GM19035 (cell line): ENCODE measurements around the gene PKN1.

Source experiments
- ATAC-seq: cut with Tn5 transposase; IDR thresholded peaks from one replicate; pipeline ENCODE4 v1.9.1; 2021; ENCODE audit not compliant: unreplicated experiment

PKN1 gene

GRCh38 chr19:14406645-14407401 is 26.3 kb upstream of the PKN1 start:
- no peak for ATAC-seq

DNA sequence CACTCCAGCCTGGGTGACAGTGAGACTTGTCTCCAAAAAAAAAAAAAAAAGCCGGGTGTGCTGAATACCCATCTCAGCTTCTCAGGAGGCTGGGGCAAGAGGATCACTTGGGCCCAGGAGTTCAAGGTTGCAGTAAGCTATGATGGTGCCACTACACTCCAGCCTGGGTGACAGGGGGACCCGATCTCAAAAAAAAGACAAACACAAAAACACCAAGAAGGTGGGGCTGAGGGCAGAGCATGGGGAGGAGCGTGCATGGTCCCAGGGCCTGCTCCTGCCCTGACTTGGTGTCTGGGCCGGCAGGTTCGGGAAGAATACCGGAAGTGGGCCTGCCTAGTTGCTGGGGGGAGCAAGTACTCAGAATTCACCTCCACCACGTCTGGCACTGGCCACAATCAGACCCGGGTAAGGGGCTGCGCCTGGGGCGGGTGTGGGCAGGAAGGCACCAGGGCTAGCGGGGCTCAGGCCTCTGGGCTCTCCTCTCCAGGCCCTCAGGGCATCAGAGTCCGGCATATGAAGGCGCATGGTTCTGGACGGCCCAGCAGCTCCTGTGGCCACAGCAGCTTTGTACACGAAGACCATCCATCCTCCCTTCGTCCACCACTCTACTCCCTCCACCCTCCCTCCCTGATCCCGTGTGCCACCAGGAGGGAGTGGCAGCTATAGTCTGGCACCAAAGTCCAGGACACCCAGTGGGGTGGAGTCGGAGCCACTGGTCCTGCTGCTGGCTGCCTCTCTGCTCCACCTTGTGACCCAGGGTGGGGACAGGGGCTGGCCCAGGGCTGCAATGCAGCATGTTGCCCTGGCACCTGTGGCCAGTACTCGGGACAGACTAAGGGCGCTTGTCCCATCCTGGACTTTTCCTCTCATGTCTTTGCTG is 25.3 kb upstream of the PKN1 start:
- no peak for ATAC-seq

GRCh38 chr19:14408491-14409145 is 24.5 kb upstream of the PKN1 start:
- no peak for ATAC-seq

DNA sequence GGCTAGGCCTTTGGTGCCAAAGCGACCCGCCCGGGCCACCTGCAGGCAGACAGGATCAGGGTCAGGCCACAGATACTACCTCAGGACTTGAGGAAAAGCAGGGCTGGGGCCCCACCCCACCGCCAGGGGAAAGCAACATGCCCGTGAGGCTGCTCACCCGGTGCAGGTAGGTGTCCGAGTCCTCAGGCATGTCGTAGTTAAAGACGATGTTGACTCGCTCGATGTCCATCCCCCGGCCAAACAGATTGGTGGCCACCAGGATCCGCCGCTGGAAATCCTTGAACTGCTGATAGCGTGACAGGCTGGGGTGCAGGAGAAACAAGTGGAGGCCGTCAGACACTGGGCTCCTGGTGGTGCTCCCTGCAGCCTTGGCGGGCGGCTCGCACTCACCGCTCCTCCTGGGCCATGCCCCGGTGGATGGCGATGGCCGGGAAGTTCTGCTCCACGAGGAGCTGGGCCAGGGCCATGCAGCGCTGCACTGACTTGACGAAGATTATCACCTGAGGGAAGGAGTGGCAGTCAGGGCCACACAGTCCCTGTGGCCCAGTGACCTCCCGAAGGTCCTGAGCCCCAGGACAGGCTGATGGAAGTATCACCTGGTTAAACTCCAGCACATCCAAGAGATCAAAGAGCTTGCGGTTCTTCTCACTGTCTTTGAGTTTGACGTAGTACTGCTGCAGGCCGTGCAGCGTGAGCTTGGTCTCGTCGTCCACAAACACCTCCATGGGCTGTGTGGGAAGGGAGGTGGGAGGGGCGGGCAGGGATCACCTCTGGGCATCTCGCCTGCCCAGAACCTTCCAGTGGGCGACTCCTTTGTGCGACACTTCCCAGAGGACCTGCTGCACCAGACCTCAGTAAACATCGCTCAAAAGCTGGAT is 23.7 kb upstream of the PKN1 start:
- ATAC-seq: no peak

DNA sequence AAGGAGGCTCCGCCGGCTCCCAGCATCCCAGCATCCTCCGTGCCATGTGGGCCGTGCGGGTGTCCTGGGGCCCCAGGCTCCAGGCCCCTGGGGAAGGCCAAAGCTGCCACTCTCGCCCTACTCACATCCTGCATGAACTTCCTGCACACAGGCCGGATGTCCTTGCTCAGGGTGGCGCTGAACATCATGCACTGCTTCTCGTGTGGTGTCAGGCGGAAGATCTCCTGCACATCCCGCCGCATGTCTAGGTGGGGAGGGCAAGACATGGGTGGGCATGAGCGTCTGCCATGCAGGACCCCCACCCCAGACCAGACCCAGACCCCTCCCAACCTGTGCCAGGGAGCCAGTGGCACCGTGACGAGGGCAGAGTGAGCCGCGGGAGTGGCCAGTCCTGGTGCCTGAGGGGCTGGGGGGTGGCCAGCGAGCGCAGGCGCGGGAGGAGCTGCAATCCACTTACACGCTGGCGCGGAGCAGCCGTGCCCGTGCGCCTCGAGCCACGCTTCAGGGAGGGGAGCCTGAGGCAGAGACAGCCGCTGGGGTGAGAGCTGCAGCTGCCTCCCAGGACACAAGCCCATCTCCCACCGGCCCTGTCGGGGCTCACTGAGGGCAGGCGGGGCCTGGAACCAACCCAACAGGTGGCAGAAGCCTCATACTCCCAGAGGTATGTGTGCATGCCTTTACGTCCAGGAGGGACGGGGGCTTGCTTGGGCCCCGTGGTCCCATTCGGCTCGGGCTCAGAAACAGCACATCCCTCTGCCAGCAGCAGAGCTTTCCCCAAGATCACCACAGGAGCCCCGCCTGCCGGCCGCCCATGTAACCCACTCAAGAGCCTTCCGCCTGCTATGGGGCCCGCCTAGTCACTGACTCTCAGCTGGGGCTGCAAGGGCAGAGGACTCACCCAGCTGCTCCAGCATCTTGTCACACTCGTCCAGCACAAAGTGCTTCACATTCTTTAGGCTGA is 22.7 kb upstream of the PKN1 start:
- ATAC-seq: no peak

DNA sequence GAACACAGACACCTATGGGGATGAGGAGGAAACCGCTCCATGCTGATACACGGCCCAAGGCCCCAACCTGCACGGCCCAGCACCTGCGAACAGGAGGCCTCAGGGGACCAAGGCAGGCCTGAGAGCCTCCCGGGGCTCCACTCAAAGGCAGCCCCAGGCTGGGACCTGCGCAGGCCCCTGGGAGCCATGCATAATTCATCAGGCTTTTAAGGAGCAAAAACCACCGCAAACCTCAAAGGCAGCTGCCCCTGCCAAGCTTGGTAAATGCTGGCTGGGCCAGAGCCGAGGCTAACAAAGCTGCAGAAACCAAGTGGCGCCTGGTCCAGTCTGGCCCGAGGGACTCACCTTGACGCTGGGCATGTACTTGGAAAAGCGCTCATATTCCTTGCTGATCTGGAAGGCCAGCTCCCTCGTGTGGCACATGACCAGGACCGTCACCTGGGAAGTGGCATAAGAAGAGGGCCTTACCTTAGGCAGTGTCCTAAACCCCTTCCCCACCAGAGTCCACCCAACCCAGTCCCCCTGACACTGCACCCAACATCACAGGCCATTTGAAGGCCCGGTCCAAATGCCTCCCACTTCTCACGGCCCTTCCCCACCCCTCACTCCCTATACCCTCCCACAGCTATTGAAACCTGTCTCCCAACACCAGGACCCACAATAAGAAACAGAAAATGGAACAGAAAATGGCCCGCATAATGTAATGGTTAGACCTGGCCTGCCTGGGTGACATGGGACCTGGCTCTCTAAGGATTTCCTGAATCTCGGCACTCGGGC is 21.8 kb upstream of the PKN1 start:
- ATAC-seq: no peak

GRCh38 chr19:14411938-14412245 is 21.2 kb upstream of the PKN1 start:
- ATAC-seq: no peak

- ATAC-seq: no peak
These were observed 20.6 kb upstream of the PKN1 start for GRCh38 chr19:14412324-14412995.

GRCh38 chr19:14412996-14413692 is 20.0 kb upstream of the PKN1 start:
- ATAC-seq: no peak

- ATAC-seq: no peak
These were observed 19.4 kb upstream of the PKN1 start for GRCh38 chr19:14413693-14414181.

- ATAC-seq: no peak
These were observed 18.0 kb upstream of the PKN1 start for GRCh38 chr19:14414926-14415690.

GRCh38 chr19:14416817-14417231 is 16.3 kb upstream of the PKN1 start:
- ATAC-seq: no peak

- ATAC-seq: peak; percentile 39
These were observed 14.3 kb upstream of the PKN1 start for GRCh38 chr19:14418856-14419105.

DNA sequence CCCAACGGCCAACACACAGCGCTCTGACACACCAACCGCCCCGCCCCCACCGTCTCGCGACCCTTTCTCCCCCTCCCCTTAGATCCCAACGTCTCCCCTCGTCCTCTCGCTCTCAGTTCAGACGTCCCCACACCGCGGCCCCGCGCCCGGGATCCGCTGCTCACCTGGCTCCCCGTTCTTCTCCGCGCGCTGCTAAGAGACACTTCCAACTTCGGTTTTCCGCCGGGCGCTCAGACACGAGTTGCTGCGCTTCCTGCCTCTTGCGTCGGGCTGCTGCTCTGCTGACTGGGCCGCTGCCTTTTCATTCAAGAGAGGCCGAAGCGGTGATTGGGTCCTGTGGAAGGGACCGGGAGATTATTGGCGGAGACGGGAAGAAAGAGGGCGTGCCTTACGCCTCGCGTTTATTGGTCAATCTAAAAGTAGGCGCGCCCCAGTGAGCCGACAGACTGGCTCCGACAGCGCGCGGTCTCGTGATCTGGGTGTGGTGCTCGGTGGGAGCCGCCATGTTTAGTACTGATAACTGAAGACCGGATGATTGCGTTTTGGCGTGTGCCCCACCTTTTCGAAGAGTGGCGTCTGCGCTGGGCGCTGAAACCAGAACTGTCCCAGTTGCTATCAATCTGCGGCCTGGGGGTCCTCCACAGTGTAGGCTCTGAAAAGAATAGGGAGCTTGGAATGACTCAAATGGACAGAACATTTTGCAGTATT is 13.8 kb upstream of the PKN1 start, which contains the start of gene DDX39A:
DDX39A (minus strand) TSS at position 236 of the 708 bp plus-strand sequence. CDS start 6,121 bp downstream, outside the sequence.
- ATAC-seq: peak; percentile 89

DNA sequence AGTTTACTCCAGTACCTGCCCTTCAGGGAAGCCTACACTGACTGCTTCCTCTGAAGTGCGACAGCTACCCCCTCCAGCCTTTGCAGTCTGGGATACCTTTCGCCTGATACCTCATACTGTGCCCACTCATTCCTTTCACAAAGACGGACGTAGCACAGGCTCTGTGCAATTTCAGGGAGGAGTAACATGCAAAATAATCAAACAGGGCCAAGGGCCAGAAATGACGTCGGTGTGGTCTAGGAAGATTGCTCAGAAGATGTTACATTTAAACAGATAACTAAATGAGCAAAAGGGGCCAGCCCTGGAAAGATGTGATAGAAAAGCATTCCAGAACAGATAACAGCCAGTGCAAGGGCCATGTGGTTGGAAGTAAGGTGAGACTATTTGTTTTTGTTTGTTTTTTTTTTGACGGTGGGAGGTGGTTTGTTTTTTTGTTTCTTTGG is 7.4 kb upstream of the PKN1 start:
- ATAC-seq: no peak

DNA sequence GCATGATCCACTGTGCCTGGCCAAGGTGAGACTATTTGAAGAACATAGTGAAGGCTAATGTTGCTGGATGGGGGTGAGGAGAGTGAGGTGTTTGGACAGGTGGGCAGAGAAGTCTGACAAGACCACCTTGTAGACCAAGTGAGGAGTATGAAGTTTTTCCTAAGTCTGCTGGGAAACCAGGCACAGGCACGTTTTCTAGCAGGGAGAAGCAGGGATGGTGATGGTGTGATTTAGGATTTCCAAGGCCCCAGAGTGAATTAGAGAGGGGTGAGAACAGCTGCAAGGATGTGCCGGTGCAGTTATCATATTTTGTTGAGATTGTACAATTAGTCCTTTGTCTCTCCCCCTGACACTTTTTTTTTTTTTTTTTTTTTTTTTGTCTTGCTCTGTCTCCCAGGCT is 5.6 kb upstream of the PKN1 start:
- no peak for ATAC-seq
